Gastroesophageal sphincter (tissue), 3 donors: ENCODE data around the gene PLCD4.

Experiments
- POLR2A ChIP-seq, 2 donors: fragments of 450-650 bp; IDR thresholded peaks; one replicate each; pipeline ENCODE4 v1.6.1; 2017; ENCODE audit warnings: antibody characterized with exemption in 2 of 2, mild to moderate bottlenecking in 2 of 2, moderate library complexity in 1 of 2
- TF ChIP-seq, protein P1 (sequence below), 4 experiments: fragments of 200-600 bp in 2 of 4; fragments of 450-650 bp in 2 of 4; sonication (generic) in 1 of 4; IDR thresholded peaks; one replicate each; pipeline ENCODE4 v1.5.1; 2017 to 2019; ENCODE audit warnings: antibody characterized with exemption in 4 of 4, mild to moderate bottlenecking in 2 of 4, moderate library complexity in 2 of 4

DNA sequence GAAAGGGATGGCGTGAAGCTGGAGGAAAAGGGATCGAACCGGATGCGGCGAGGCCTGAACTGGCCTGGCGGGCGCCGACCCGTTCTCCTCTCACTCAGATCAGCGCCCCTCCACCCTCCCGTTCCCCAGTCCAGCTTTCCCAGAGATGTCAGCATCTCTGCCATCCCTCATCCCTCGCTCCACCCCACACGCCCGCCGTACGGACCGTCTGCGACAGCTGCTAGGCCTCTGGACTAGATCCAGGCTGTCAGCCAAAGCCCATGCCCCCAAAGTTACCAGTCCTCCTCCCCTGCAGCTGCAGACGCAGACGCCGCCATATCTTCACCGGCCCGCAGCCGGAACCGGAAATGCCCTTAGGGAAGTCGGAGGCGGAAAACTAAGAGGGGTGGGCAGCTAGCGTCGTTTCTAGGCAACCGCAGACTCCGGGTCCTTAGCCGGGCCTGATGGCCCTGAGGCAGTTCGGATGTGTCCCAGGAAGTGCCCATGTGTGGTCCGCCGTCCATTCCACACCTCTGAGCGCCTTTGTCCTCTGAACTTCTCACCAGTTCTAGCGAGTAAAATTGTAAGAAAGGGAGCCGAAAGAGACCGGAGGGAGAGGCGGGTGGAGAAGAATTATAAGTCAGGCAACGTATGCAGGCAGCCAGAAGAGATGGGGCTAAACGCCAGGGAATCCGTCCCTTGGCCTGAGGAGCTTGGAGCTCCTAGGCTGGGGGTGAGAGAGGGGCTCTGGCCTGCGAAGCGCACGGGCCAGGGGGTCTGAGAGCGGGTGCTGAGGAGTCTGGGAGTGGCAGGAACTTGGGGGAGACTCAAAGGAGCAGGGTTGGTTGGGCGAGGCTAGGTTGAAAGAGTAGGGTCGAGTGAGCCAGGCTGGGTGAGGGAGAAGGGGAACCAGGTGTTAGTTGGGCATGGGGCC is 64.2 kb downstream of the PLCD4 start, which contains the start of the genes RNF25 and STK36:
- TF ChIP-seq, protein P1, sequence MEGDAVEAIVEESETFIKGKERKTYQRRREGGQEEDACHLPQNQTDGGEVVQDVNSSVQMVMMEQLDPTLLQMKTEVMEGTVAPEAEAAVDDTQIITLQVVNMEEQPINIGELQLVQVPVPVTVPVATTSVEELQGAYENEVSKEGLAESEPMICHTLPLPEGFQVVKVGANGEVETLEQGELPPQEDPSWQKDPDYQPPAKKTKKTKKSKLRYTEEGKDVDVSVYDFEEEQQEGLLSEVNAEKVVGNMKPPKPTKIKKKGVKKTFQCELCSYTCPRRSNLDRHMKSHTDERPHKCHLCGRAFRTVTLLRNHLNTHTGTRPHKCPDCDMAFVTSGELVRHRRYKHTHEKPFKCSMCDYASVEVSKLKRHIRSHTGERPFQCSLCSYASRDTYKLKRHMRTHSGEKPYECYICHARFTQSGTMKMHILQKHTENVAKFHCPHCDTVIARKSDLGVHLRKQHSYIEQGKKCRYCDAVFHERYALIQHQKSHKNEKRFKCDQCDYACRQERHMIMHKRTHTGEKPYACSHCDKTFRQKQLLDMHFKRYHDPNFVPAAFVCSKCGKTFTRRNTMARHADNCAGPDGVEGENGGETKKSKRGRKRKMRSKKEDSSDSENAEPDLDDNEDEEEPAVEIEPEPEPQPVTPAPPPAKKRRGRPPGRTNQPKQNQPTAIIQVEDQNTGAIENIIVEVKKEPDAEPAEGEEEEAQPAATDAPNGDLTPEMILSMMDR (IDR thresholded peaks at IDR 0.05) = peak in 1 of 4 experiments; percentile 20
- peak; percentile 77 to 82 for TF ChIP-seq POLR2A (IDR thresholded peaks at IDR 0.05)
